ENCODE measurements around the gene EDN1.

EDN1 gene

GRCh38 chr6:12289933-12290820, at the start of gene EDN1:
Gene EDN1 (plus strand): TSS chr6:12290361. CDS start chr6:12290630, 269 bp downstream.
- Histone ChIP-seq H3K27ac (peak within 1 kb of the TSS in 2 of 11 experiments; percentile 34 to 51; a peak in 4 of 22 replicates), H3K9me3 (replicated peaks in 1 of 11) (no peaks in the 10 kb centered on the region), H3K27me3 (peaks cover 28 to 50% (median 43%) of the 10 kb centered on the region in 11 experiments), H4K20me1 (peaks cover 0 to 7% (median 0%) of the 10 kb centered on the region in 11 experiments; a peak in 1 of 22 replicates), H3K4me3 (peak within 1 kb of the TSS; percentile 28 to 59 (median 45); a peak in 19 of 20 replicates), H3K36me3 (0 out of 22 replicates have a peak, but pooled peaks cover 0 to 16% (median 0%) of the 10 kb centered on the region in 11 experiments), H3K4me1 (peaks cover 0 to 75% (median 12%) of the 10 kb centered on the region in 10 experiments; a peak in 11 of 20 replicates), H3K4me2 (peak within 1 kb of the TSS; percentile 52 to 85 (median 66)), H3K9ac (peak within 1 kb of the TSS in 5 of 11 experiments; percentile 6 to 73 (median 60); a peak in 9 of 22 replicates)
- TF ChIP-seq Cebpa-rat (IDR thresholded peaks at IDR 0.05), result no peak

- peaks cover 0 to 39% (median 12%) of the 10 kb centered on the region in 10 experiments; a peak in 12 of 20 replicates for H3K4me1 ChIP-seq
- no peaks in the 10 kb centered on the region for H3K27me3 ChIP-seq
- no peak overlapping the region for H3K27ac ChIP-seq
- no peak for TF ChIP-seq Cebpa-rat (IDR thresholded peaks at IDR 0.05)
- no peak overlapping the region for H3K4me3 ChIP-seq
- no peaks in the 10 kb centered on the region for H3K36me3 ChIP-seq
- no peaks in the 10 kb centered on the region for H4K20me1 ChIP-seq
- H3K9me3 ChIP-seq (replicated peaks in 1 of 11), result 0 out of 22 replicates have a peak, but pooled peaks cover 0 to 5% (median 0%) of the 10 kb centered on the region in 11 experiments
- no peak overlapping the region for H3K9ac ChIP-seq
- peak overlapping the region in 6 of 11 experiments; percentile 22 to 73 (median 53); a peak in 12 of 22 replicates for H3K4me2 ChIP-seq
These were observed 48.5 kb upstream of the EDN1 start for GRCh38 chr6:12241493-12242175.

- 0 out of 22 replicates have a peak, but pooled peaks cover 0 to 5% (median 0%) of the 10 kb centered on the region in 11 experiments for H3K9me3 ChIP-seq (replicated peaks in 1 of 11)
- H3K27me3 ChIP-seq, result no peaks in the 10 kb centered on the region
- peaks cover 0 to 35% (median 10%) of the 10 kb centered on the region in 10 experiments; a peak in 12 of 20 replicates for H3K4me1 ChIP-seq
- H3K36me3 ChIP-seq, result no peaks in the 10 kb centered on the region
- no peaks in the 10 kb centered on the region for H4K20me1 ChIP-seq
- no peak overlapping the region for H3K4me3 ChIP-seq
- no peak overlapping the region for H3K9ac ChIP-seq
- H3K27ac ChIP-seq, result no peak overlapping the region
- no peak for TF ChIP-seq Cebpa-rat (IDR thresholded peaks at IDR 0.05)
- H3K4me2 ChIP-seq, result no peak overlapping the region
These were observed 47.0 kb upstream of the EDN1 start for GRCh38 chr6:12243169-12243568.

- Histone ChIP-seq H3K27ac (no peak overlapping the region), H3K36me3 (no peaks in the 10 kb centered on the region), H3K9me3 (replicated peaks in 1 of 11) (0 out of 22 replicates have a peak, but pooled peaks cover 0 to 5% (median 0%) of the 10 kb centered on the region in 11 experiments), H4K20me1 (no peaks in the 10 kb centered on the region), H3K27me3 (no peaks in the 10 kb centered on the region), H3K4me2 (0 out of 22 replicates have a peak overlapping the region, but pooled peaks of 2 of the 11 experiments have one; percentile 7 to 18), H3K9ac (no peak overlapping the region), H3K4me3 (no peak overlapping the region), H3K4me1 (peaks cover 0 to 29% (median 6%) of the 10 kb centered on the region in 10 experiments; a peak in 10 of 20 replicates)
- no peak for TF ChIP-seq Cebpa-rat (IDR thresholded peaks at IDR 0.05)
These were observed 44.8 kb upstream of the EDN1 start for GRCh38 chr6:12245360-12245759.

- H3K9me3 ChIP-seq (replicated peaks in 1 of 11), result 0 out of 22 replicates have a peak, but pooled peaks cover 0 to 5% (median 0%) of the 10 kb centered on the region in 11 experiments
- H3K27ac ChIP-seq, result no peak overlapping the region
- no peak for TF ChIP-seq Cebpa-rat (IDR thresholded peaks at IDR 0.05)
These were observed 44.1 kb upstream of the EDN1 start for GRCh38 chr6:12245763-12246718.

GRCh38 chr6:12246900-12247299, 43.3 kb upstream of the EDN1 start:
- Histone ChIP-seq H3K9ac (no peak overlapping the region), H4K20me1 (no peaks in the 10 kb centered on the region), H3K4me1 (peaks cover 0 to 16% (median 3%) of the 10 kb centered on the region in 10 experiments; a peak in 10 of 20 replicates), H3K27me3 (no peaks in the 10 kb centered on the region), H3K27ac (no peak overlapping the region), H3K9me3 (replicated peaks in 1 of 11) (0 out of 22 replicates have a peak, but pooled peaks cover 0 to 2% (median 0%) of the 10 kb centered on the region in 11 experiments), H3K4me2 (no peak overlapping the region), H3K36me3 (no peaks in the 10 kb centered on the region), H3K4me3 (no peak overlapping the region)
- no peak for TF ChIP-seq Cebpa-rat (IDR thresholded peaks at IDR 0.05)

More at GRCh38 chr6:12245763-12246718, 44.1 kb upstream of the EDN1 start:
- H3K9ac ChIP-seq, result no peak overlapping the region
- H3K4me3 ChIP-seq, result no peak overlapping the region
- 0 out of 22 replicates have a peak overlapping the region, but pooled peaks of 2 of the 11 experiments have one; percentile 7 to 18 for H3K4me2 ChIP-seq
- H3K4me1 ChIP-seq, result peaks cover 0 to 24% (median 6%) of the 10 kb centered on the region in 10 experiments; a peak in 10 of 20 replicates
- no peaks in the 10 kb centered on the region for H3K27me3 ChIP-seq
- no peaks in the 10 kb centered on the region for H3K36me3 ChIP-seq
- no peaks in the 10 kb centered on the region for H4K20me1 ChIP-seq

GRCh38 chr6:12249541-12250382, 40.4 kb upstream of the EDN1 start:
- no peak for TF ChIP-seq Cebpa-rat (IDR thresholded peaks at IDR 0.05)
- no peaks in the 10 kb centered on the region for H3K27me3 ChIP-seq
- peaks cover 0 to 7% (median 0%) of the 10 kb centered on the region in 10 experiments; a peak in 1 of 20 replicates for H3K4me1 ChIP-seq
- H3K4me2 ChIP-seq, result no peak overlapping the region
- H3K27ac ChIP-seq, result no peak overlapping the region
- no peak overlapping the region for H3K9ac ChIP-seq
- no peaks in the 10 kb centered on the region for H4K20me1 ChIP-seq
- H3K4me3 ChIP-seq, result no peak overlapping the region
- no peaks in the 10 kb centered on the region for H3K9me3 ChIP-seq (replicated peaks in 1 of 11)
- no peaks in the 10 kb centered on the region for H3K36me3 ChIP-seq

Measured in BLaER1 treated with 17β-estradiol and CSF1 and Interleukin-3, amounts not matched to agents 10 nM and 100 nM (cell line).